Measurements from ENCODE around the gene WAPL.

The WAPL gene

GRCh38 chr10:86413046-86413728, 108.4 kb downstream of the WAPL start:
- peak; percentile 85 for DNase-seq (ENCODE audit: low read depth)
- H3K4me3 ChIP-seq (ENCODE audit: low read depth, low read length), result no peak overlapping the region; the same call in 1 of the 2 replicates
- no peak for TF ChIP-seq CTCF (IDR thresholded peaks at IDR 0.05; ENCODE audit: low read depth, low read length, missing control alignments)

GRCh38 chr10:86411852-86412560, 109.6 kb downstream of the WAPL start:
- H3K4me3 ChIP-seq (ENCODE audit: low read depth, low read length), result no peak overlapping the region; the same call in 1 of the 2 replicates
- no peak for DNase-seq (ENCODE audit: low read depth)
- TF ChIP-seq CTCF (IDR thresholded peaks at IDR 0.05; ENCODE audit: low read depth, low read length, missing control alignments), result no peak

GRCh38 chr10:86411281-86411841, 110.2 kb downstream of the WAPL start:
- H3K4me3 ChIP-seq (ENCODE audit: low read depth, low read length), result no peak overlapping the region; the same call in 1 of the 2 replicates
- peak; percentile 77 for DNase-seq (ENCODE audit: low read depth)
- TF ChIP-seq CTCF (IDR thresholded peaks at IDR 0.05; ENCODE audit: low read depth, low read length, missing control alignments), result no peak

GRCh38 chr10:86410542-86411124, 111.0 kb downstream of the WAPL start:
- no peak for TF ChIP-seq CTCF (IDR thresholded peaks at IDR 0.05; ENCODE audit: low read depth, low read length, missing control alignments)
- no peak for DNase-seq (ENCODE audit: low read depth)
- no peak overlapping the region; the same call in 1 of the 2 replicates for H3K4me3 ChIP-seq (ENCODE audit: low read depth, low read length)

- H3K4me3 ChIP-seq (ENCODE audit: low read depth, low read length), result no peak overlapping the region
- no peak for TF ChIP-seq CTCF (IDR thresholded peaks at IDR 0.05; ENCODE audit: low read depth, low read length, missing control alignments)
- DNase-seq (ENCODE audit: low read depth), result no peak
Observed at GRCh38 chr10:86409183-86409582, 112.4 kb downstream of the WAPL start.

- no peak overlapping the region for H3K4me3 ChIP-seq (ENCODE audit: low read depth, low read length)
- no peak for DNase-seq (ENCODE audit: low read depth)
- no peak for TF ChIP-seq CTCF (IDR thresholded peaks at IDR 0.05; ENCODE audit: low read depth, low read length, missing control alignments)
Observed at GRCh38 chr10:86403183-86403797, 118.3 kb downstream of the WAPL start.
